Endothelial cell of umbilical vein (primary cell): ENCODE data around the gene ANGEL1. TPM values are rescaled to one million over a fixed set of nuclear protein-coding genes. Genes with fewer than 3 reads are reported as not detected.

ENCODE experiments used
- BruUV-seq: library from RNA; stranded (reverse); fragments of 400-500 nt; replicated peaks from 2 replicates; lab custom pipeline; 2021; lab: Mats Ljungman, UMichigan
- CTCF ChIA-PET: fragments of 300-600, 350-600 bp; sonication (Branson Sonifier 250); formaldehyde crosslinking; loops from one replicate; lab custom pipeline; 2021; ENCODE audit warnings: antibody characterized with exemption, inconsistent platforms; lab: Charles Lee
- POLR2A ChIA-PET: fragments of 300-600, 350-600 bp; sonication (Branson Sonifier 250); formaldehyde crosslinking; loops from one replicate; lab custom pipeline; 2021; ENCODE audit warnings: antibody characterized with exemption, inconsistent platforms; lab: Charles Lee
- DNase-seq: peaks from one replicate; pipeline ENCODE4 v3.0.0-alpha.2; 2011; ENCODE audit warnings: low read depth, low spot score
- FAIRE-seq: peaks from 2 replicates; lab custom pipeline; 2011; peaks lifted over from hg19 to GRCh38; lab: Jason Lieb, UNC
- H2AFZ ChIP-seq: 2 replicates; pipeline ENCODE4 v1.6.0; 2012; ENCODE audit warnings: low read depth, low read length, control low read depth, inconsistent platforms
- H3K27ac ChIP-seq: 2 replicates; pipeline ENCODE4 v1.5.1; 2011; ENCODE audit warnings: low read depth, mild to moderate bottlenecking, control low read depth, low read length, moderate library complexity; ENCODE audit not compliant: insufficient read depth
- H3K27me3 ChIP-seq, 2 experiments: 2 replicates each; pipeline versions ENCODE4 v1.6.0 to v1.6.1; 2011; ENCODE audit warnings: low read length in 2 of 2, mixed read lengths in 1 of 2; ENCODE audit not compliant: control insufficient read depth in 2 of 2, insufficient read depth in 2 of 2
- H3K36me3 ChIP-seq, 2 experiments: 2 replicates in 1 of 2; 3 replicates in 1 of 2; pipeline ENCODE4 v1.5.1; 2011; ENCODE audit warnings: low read length in 2 of 2, mild to moderate bottlenecking in 1 of 2, moderate library complexity in 1 of 2; ENCODE audit not compliant: control insufficient read depth in 2 of 2, insufficient read depth in 2 of 2; ENCODE audit errors: extremely low read depth in 1 of 2
- H3K4me1 ChIP-seq: 3 replicates; pipeline ENCODE4 v1.5.1; 2011; ENCODE audit warnings: mild to moderate bottlenecking, low read length; ENCODE audit not compliant: control insufficient read depth, insufficient read depth; ENCODE audit errors: extremely low read depth
- H3K4me2 ChIP-seq: 2 replicates; pipeline ENCODE4 v1.6.1; 2011; ENCODE audit warnings: low read length, control low read depth, mixed read lengths; ENCODE audit not compliant: insufficient read depth
- H3K4me3 ChIP-seq, 3 experiments: fragments of 200-600 bp in 1 of 3; sonication (generic), shearing (Covaris generic) in 1 of 3; replicated peaks in 1 of 3; 2 replicates each; pipeline ENCODE4 v1.5.1; 2011 to 2016; ENCODE audit warnings: control low read depth in 3 of 3, low read length in 3 of 3, mild to moderate bottlenecking in 2 of 3, inconsistent platforms in 1 of 3, low read depth in 1 of 3, moderate library complexity in 1 of 3; ENCODE audit not compliant: insufficient read depth in 1 of 3
- H3K79me2 ChIP-seq: 2 replicates; pipeline ENCODE4 v1.6.0; 2012; ENCODE audit warnings: low read length, inconsistent platforms; ENCODE audit not compliant: control insufficient read depth, insufficient read depth
- H3K9ac ChIP-seq: replicated peaks from 2 replicates; pipeline ENCODE3; 2011; ENCODE audit warnings: low read length, control low read depth; ENCODE audit not compliant: insufficient read depth; ENCODE audit errors: extremely low read depth
- H3K9me1 ChIP-seq: replicated peaks from 3 replicates; pipeline ENCODE4 v1.6.0; 2011; ENCODE audit warnings: mild to moderate bottlenecking, low read length; ENCODE audit not compliant: control insufficient read depth, insufficient read depth; ENCODE audit errors: extremely low read depth
- H3K9me3 ChIP-seq: replicated peaks from 2 replicates; pipeline ENCODE4 v1.5.1; 2012; ENCODE audit warnings: low read length, inconsistent platforms; ENCODE audit not compliant: control insufficient read depth, insufficient read depth
- H4K20me1 ChIP-seq: replicated peaks from 2 replicates; pipeline ENCODE3; 2011; ENCODE audit warnings: mild to moderate bottlenecking, low read length; ENCODE audit not compliant: control insufficient read depth, insufficient read depth; ENCODE audit errors: extremely low read depth
- FOS ChIP-seq: IDR thresholded peaks from 2 replicates; pipeline ENCODE4 v1.6.1; 2011; ENCODE audit warnings: mild to moderate bottlenecking, low read length, moderate library complexity, borderline replicate concordance; ENCODE audit not compliant: insufficient read depth
- MAX ChIP-seq: IDR thresholded peaks from 2 replicates; pipeline ENCODE4 v1.6.1; 2011; ENCODE audit not compliant: insufficient read depth, insufficient read length
- POLR2A ChIP-seq: IDR thresholded peaks from 2 replicates; pipeline ENCODE4 v1.6.1; 2012; ENCODE audit warnings: low read depth, mild to moderate bottlenecking, control low read depth, low read length
- POLR2AphosphoS5 ChIP-seq: IDR thresholded peaks from 2 replicates; pipeline ENCODE4 v1.6.1; 2012; ENCODE audit warnings: low read depth, mild to moderate bottlenecking, control low read depth, low read length, moderate library complexity; ENCODE audit not compliant: insufficient read depth
- dilution Hi-C: fragments of 300-500 bp; cut with MboI; formaldehyde crosslinking; loops from one replicate; pipeline ENCODE4 v1.15.0; 2019; ENCODE audit warnings: low sequenced_read_pairs; ENCODE audit not compliant: extremely low pct_ligation_motif_present
- intact Hi-C: fragments of 100-400 bp; cut with micrococcal nuclease; formaldehyde crosslinking; loops from one replicate; pipeline ENCODE4 v1.10.0; 2022
- polyA plus RNA-seq, 4 experiments: library from polyadenylated mRNA; depleted of rRNA in 3 of 4; stranded (reverse) in 3 of 4; unstranded in 1 of 4; fragments of >200 nt; gene quantifications; 2 replicates each; pipeline versions ENCODE4 v1.2.1 to v1.2.3, GENCODE V29; 2011 to 2012; ENCODE audit warnings: missing spikeins in 1 of 4
- total RNA-seq: library from RNA; stranded (reverse); gene quantifications from 2 replicates; pipeline ENCODE4 v1.2.3, GENCODE V29; 2021
- TF ChIP-seq, protein P1 (sequence below), 2 donors: IDR thresholded peaks; 1 replicate in 1 of 2; 2 replicates in 1 of 2; pipeline ENCODE4 v1.5.1; 2011; ENCODE audit warnings: low read length in 2 of 2, mild to moderate bottlenecking in 2 of 2, moderate library complexity in 2 of 2, control low read depth in 1 of 2, inconsistent platforms in 1 of 2, low read depth in 1 of 2; ENCODE audit not compliant: insufficient read depth in 1 of 2; ENCODE audit errors: extremely low read depth in 1 of 2

The ANGEL1 gene
- total and polyA plus RNA-seq, 2 donors (not counting 3 experiments of a cell fraction or from before 2014, with no cell fraction given): 14.8 to 22.0 TPM

- TF ChIP-seq POLR2A: peak; percentile 82
- TF ChIP-seq, protein P1, sequence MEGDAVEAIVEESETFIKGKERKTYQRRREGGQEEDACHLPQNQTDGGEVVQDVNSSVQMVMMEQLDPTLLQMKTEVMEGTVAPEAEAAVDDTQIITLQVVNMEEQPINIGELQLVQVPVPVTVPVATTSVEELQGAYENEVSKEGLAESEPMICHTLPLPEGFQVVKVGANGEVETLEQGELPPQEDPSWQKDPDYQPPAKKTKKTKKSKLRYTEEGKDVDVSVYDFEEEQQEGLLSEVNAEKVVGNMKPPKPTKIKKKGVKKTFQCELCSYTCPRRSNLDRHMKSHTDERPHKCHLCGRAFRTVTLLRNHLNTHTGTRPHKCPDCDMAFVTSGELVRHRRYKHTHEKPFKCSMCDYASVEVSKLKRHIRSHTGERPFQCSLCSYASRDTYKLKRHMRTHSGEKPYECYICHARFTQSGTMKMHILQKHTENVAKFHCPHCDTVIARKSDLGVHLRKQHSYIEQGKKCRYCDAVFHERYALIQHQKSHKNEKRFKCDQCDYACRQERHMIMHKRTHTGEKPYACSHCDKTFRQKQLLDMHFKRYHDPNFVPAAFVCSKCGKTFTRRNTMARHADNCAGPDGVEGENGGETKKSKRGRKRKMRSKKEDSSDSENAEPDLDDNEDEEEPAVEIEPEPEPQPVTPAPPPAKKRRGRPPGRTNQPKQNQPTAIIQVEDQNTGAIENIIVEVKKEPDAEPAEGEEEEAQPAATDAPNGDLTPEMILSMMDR (IDR thresholded peaks at IDR 0.05; ENCODE audit: extremely low read depth in 1 of 2, insufficient read depth in 1 of 2, low read depth in 1 of 2, low read length in 2 of 2): no peak
- TF ChIP-seq MAX: no peak
- peak; percentile 87 for TF ChIP-seq POLR2AphosphoS5
- TF ChIP-seq FOS: no peak
- no peaks in the 10 kb centered on the region for H4K20me1 ChIP-seq
- H3K27ac ChIP-seq: peak within 1 kb of the TSS; percentile 8
- peaks cover 30% of the 10 kb centered on the region for H3K4me1 ChIP-seq
- H3K27me3 ChIP-seq: peaks cover 2 to 6% of the 10 kb centered on the region in 2 experiments
- H3K9ac ChIP-seq: peak within 1 kb of the TSS; percentile 58
- peak within 1 kb of the TSS; percentile 92 for H3K4me2 ChIP-seq
- peaks cover 0 to 6% of the 10 kb centered on the region in 2 experiments for H3K36me3 ChIP-seq
- DNase-seq (peak; percentile 75), FAIRE-seq (peak; percentile 68)
- intact Hi-C loops: loop anchor here (1.0 to 5.0 kb wide), 4 partner anchors 41 to 196 kb away; no protein-coding TSS in a partner anchor
- H3K9me1 ChIP-seq: no peaks in the 10 kb centered on the region
- H2AFZ ChIP-seq: peak within 1 kb of the TSS; percentile 100
- dilution Hi-C loops: no loop called here
- H3K4me3 ChIP-seq: peak within 1 kb of the TSS; percentile 81 to 98 (median 90)
- no peaks in the 10 kb centered on the region for H3K9me3 ChIP-seq
- CTCF ChIA-PET: interaction anchor here (1.0 to 4.0 kb wide), 6 partner anchors 10 to 52 kb away, joined by 5 to 26 read pairs (median 7); no protein-coding TSS in a partner anchor
- H3K79me2 ChIP-seq: peaks cover 10% of the 10 kb centered on the region
- BruUV-seq: no TSS peak
- POLR2A ChIA-PET: no interaction called here
Measured at GRCh38 chr14:76761136-76761959, 51.3 kb downstream of the ANGEL1 start, which contains the start of gene VASH1. Gene VASH1 (plus strand): TSS chr14:76761468. CDS start chr14:76762822, 1,354 bp downstream.
